ENCODE results near the gene SCIN.

GRCh38 chr7:12683678-12684585 is 113.4 kb downstream of the SCIN start:
- TF ChIP-seq USF1 (IDR thresholded peaks at IDR 0.05) = no peak
- no peak for TF ChIP-seq EP300 (IDR thresholded peaks at IDR 0.05; ENCODE audit: borderline replicate concordance)
- no peak for TF ChIP-seq CEBPB (IDR thresholded peaks at IDR 0.05)
- no peak for TF ChIP-seq REST (IDR thresholded peaks at IDR 0.05; ENCODE audit: low read depth)
- TF ChIP-seq TAF1 (IDR thresholded peaks at IDR 0.05; ENCODE audit: low read depth) = no peak
- TF ChIP-seq CREB1 (IDR thresholded peaks at IDR 0.05; ENCODE audit: low read depth) = no peak
- TF ChIP-seq FOXM1 (IDR thresholded peaks at IDR 0.05; ENCODE audit: borderline replicate concordance, low read depth) = no peak
- TF ChIP-seq ZBTB7A (IDR thresholded peaks at IDR 0.05; ENCODE audit: low read depth) = no peak
- TF ChIP-seq TCF12 (IDR thresholded peaks at IDR 0.05; ENCODE audit: low read depth) = no peak

All from Ishikawa (cell line).